IPS-18c (cell line): ENCODE measurements around the gene MAPKAP1.

Experiments used
- H3K4me3 ChIP-seq: 2 replicates; pipeline ENCODE4 v1.7.0; 2013; ENCODE audit warnings: low read depth, mild to moderate bottlenecking, low read length, moderate library complexity; ENCODE audit not compliant: insufficient read depth
- H3K9me3 ChIP-seq: one replicate; pipeline ENCODE4 v1.6.1; 2013; ENCODE audit warnings: mild to moderate bottlenecking, low read length, moderate library complexity; ENCODE audit not compliant: control insufficient read depth, insufficient read depth

MAPKAP1 gene

GRCh38 chr9:125460883-125461635 is 245.9 kb downstream of the MAPKAP1 start:
- Histone ChIP-seq H3K9me3 (peaks cover 7% of the 10 kb centered on the region), H3K4me3 (no peak overlapping the region)

GRCh38 chr9:125460346-125460745 is 246.7 kb downstream of the MAPKAP1 start:
- H3K4me3 ChIP-seq, result no peak overlapping the region
- H3K9me3 ChIP-seq, result peaks cover 7% of the 10 kb centered on the region

GRCh38 chr9:125457357-125457756 is 249.7 kb downstream of the MAPKAP1 start:
- Histone ChIP-seq H3K9me3 (peaks cover 7% of the 10 kb centered on the region), H3K4me3 (no peak overlapping the region)

- Histone ChIP-seq H3K4me3 (no peak overlapping the region), H3K9me3 (peaks cover 7% of the 10 kb centered on the region)
Observed at GRCh38 chr9:125455876-125456275, 251.1 kb downstream of the MAPKAP1 start.

DNA sequence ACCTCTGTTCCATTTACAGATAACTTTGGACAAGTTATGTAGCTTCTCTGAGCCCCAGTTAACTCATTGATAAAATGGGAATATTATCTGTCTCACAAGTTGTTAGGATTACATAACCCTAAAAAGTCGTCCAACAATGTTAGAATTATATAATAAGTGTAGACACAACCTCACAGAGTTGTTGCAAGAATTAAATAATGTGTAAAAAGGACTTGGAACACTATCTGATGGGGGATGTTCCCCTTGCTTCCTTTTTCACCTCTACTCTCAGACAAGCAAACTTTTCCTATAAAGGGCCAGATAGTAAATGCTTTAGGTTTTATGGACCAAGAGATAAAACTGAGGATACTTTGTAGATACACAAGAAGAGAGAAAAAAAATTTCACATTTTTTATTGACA is 251.9 kb downstream of the MAPKAP1 start:
- H3K9me3 ChIP-seq, result peaks cover 7% of the 10 kb centered on the region

GRCh38 chr9:125447202-125447802 is 259.7 kb downstream of the MAPKAP1 start:
- H3K4me3 ChIP-seq, result no peak overlapping the region
- no peaks in the 10 kb centered on the region for H3K9me3 ChIP-seq

More for the DNA sequence above, 251.9 kb downstream of the MAPKAP1 start:
- H3K4me3 ChIP-seq, result no peak overlapping the region

- no peaks in the 10 kb centered on the region for H3K9me3 ChIP-seq
- H3K4me3 ChIP-seq, result no peak overlapping the region
Observed at GRCh38 chr9:125446561-125447094, 260.4 kb downstream of the MAPKAP1 start.

- Histone ChIP-seq H3K4me3 (no peak overlapping the region), H3K9me3 (no peaks in the 10 kb centered on the region)
Observed at GRCh38 chr9:125444956-125445506, 262.0 kb downstream of the MAPKAP1 start.

GRCh38 chr9:125444166-125444565 is 262.8 kb downstream of the MAPKAP1 start:
- H3K4me3 ChIP-seq, result no peak overlapping the region
- no peaks in the 10 kb centered on the region for H3K9me3 ChIP-seq

DNA sequence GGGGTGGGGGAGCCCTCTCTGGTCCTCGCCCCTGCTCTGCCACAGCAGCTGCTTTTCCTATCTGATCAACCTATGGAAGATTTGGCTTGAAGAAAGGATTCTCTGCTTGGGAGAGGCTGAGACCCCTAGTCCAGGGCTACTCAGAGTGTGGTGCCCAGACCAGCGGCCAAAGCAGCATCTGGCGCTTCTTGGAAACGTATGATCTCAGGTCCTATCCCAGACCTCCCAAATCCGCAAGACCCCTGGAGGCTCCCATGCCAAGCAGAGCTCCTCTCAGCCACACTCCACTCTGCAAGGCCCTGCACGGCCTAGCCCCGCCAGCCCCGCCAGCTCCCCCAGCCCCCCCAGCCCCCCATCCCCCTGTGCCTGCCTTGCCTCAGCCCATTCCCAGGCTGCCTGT is 263.6 kb downstream of the MAPKAP1 start:
- H3K4me3 ChIP-seq, result no peak overlapping the region
- no peaks in the 10 kb centered on the region for H3K9me3 ChIP-seq

DNA sequence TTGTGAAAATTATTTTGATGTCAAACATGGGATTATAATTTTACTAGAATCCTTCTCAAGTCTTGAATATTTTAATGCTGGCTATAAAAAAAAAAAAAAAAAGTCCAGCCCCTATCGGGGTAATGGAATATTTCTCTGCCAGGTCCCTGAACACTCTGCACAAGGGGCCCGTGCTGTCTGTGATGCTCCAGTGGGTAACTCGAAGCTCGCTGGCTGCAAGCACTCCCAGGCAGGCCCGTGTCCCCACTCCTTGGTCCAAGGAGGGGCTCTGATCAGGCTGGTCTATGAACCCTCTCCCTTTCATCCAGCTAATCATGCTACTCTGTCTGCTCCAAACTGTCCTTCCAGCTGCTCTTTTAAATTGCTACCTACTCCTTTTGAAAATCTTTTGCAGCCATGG is 264.6 kb downstream of the MAPKAP1 start:
- H3K4me3 ChIP-seq, result no peak overlapping the region
- H3K9me3 ChIP-seq, result no peaks in the 10 kb centered on the region

DNA sequence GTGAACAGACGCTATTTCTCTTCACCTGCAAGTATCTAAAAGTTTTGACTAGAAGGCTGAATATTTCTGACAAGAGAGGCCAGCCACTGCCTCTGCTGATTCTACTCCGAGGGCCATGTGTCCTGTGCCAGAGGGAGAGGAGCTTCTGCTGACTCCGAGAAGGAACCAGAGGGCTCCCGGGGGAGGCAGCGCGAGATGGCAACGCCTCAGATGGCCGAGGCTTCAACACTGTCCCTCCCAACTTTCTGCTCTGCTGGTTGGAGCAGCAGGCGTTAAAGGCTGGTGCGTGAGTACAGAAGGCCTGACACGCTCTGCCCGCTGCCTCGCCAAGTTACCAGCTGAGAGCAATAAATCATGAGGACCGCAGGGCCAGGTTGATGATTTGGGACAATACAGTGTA is 266.6 kb downstream of the MAPKAP1 start:
- no peak overlapping the region for H3K4me3 ChIP-seq

DNA sequence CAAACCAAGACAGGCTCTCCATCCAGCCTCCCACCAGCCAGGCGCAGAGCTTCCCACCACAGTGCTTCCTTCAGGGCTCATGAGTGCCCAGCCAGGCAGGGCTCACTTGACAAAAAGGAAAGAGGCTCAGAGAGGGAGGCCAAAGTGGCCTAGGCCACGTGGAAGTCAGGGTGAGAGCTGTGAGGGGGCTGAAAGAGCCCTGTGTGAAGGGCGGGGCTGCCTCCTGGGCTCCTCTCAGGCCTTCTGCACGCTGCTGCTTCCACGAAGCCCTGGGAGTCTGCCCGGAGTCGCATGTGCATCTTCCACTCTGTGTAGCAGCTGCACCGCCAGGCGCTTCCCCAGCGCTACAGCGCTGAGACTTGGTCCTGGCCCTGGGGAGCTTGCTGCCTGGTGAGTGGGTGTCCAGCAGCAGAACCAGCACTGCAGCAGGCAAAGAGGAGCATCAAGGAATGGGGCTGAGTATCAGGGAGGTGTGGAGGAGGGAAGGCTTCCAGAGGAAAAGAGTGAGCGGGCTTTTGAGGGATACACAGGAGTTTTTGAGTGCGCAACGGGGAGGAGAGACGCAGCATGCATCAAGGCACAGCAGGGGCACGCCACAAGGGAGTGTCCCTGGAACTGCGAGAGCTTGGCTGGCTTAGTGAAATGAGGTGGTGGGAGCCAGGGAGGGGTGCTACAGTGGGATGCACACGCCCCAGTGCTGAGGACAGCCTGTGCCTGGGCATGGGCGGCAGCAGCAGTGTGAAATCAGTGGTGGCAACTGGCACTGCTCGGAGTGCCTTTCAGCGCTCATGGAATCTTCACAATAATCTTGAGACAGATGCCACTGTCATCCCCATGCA is 267.4 kb downstream of the MAPKAP1 start:
- H3K4me3 ChIP-seq, result no peak overlapping the region
- peaks cover 2% of the 10 kb centered on the region for H3K9me3 ChIP-seq

More for the DNA sequence above, 266.6 kb downstream of the MAPKAP1 start:
- H3K9me3 ChIP-seq, result peaks cover 2% of the 10 kb centered on the region

- Histone ChIP-seq H3K9me3 (peaks cover 2% of the 10 kb centered on the region), H3K4me3 (no peak overlapping the region)
Observed at GRCh38 chr9:125438506-125439433, 268.2 kb downstream of the MAPKAP1 start.

- peaks cover 2% of the 10 kb centered on the region for H3K9me3 ChIP-seq
- H3K4me3 ChIP-seq, result no peak overlapping the region
Observed at GRCh38 chr9:125437771-125438221, 269.2 kb downstream of the MAPKAP1 start.
